HG03280 (cell line): ENCODE data around the gene CMKLR1.

Experiments
- ATAC-seq: cut with Tn5 transposase; IDR thresholded peaks from one replicate; pipeline ENCODE4 v1.9.1; 2021; ENCODE audit warnings: mild to moderate bottlenecking, moderate library complexity; ENCODE audit not compliant: unreplicated experiment

Gene CMKLR1

DNA sequence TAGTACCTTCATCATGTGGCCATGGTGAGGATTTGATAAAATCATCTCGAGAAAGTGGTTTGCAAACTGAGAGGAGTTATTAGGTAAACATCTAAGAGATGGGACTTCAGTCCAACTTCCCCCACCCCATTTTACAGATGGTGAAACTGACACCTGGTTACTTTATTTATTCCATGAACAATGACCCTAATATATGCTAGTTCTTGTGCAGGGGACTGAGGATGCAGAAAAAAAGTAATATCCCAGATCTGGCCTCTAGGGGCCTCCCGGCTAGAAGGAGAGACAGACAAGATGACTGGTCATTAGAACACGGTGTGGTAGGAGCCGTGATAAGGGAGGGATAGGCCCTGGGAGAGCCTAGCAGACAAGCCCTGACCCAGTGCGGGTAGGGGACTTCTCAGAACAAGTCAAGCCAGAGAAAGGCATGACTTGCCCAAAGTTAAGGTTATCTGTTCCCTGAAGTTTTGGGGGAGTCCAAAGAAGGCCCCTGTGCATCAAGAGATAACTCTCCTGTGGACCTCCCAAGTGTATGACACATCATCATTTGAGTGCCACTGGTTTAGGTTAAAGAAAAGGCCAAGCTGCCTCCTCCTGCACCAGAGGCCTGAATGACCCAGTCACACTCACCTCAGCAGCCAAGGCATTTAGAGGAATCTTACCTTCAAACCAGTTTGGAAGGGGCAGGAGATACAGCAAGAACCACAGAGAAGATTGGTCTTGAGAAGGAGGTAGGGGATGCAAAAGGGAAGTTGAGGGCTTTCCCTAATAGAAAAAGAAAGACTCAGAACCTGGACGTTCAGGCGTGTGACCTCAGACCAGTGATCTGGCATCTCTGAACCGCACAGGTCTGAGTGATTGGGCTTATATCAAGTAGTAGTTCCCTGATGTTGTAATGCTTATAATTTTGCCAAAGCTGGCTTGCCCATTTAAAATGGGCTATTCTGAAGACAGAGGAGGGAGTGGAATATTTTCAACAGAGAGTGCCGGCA is 1.6 kb downstream of the CMKLR1 start:
- no peak for ATAC-seq

DNA sequence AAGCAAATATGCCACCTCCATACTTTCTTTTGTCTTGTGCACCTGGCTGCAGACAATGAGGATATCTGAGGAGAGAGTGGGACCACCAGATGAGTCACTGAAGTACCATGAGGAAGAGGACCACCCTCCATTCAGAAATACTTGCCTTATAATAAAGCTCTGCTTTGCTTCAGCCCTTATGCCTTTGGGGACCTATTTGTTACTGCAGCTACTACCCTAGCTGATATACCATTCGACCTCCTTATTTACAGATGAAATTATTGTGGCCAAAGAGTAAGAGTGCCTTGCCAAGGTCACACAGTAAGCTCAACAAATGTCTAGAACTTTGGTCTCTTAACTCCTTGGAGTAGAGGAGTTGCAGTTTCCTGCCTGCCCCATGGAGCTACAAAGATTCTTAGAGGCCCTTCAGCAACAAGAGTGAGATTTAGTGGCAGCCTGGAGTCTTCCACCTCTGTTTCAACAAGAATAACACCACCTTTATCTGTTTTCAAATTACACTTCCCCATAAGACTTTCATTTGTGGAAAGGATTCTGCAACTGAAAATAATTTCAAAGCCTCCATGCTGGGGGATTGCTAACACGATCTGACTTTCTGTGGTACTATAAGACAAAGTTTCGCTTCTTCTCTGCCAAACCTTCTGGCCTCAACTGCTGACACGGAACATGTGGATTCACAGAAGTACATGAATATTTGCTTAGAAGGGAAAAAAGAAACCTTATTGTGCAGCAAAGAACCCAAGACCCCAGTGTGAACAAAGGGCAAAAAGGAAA is 3.6 kb downstream of the CMKLR1 start:
- peak; percentile 71 for ATAC-seq

DNA sequence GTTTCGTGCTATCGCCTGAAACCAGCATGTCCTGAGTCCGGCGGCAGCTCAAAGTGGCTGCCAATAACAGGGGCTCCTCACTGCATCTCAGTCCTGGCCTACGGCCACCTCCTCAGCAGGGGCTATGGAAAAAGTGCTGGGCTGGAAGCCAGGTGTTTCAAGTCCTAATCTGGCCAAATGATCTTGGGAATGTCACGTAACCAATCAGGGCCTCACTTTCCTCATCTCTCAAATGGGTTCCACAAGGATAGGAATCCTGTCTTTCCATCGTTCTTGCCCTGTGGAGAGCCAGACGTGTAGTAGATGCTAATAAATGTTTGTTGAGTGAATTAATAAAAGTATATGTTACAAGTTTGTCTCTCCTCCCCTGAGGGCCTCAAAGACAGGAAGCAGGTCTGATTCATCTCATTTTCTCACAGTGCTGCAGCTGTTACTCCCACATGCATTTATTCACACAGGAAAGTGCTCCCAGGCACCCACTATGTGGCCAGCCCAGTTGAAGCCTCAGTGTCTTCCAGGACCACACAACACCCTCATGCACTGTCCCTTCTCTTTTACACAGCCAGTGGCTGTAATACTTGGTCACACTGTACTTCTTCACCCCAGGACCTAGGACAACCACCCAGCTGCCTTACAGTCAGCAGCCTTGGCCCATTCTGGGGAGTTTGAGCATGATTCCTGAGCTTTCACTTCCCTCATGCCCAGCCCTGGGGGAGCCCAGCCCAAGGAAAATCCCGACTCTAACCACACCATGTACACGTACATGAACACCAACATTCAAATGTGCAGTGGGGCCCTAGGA is 5.0 kb downstream of the CMKLR1 start:
- peak; percentile 37 for ATAC-seq

DNA sequence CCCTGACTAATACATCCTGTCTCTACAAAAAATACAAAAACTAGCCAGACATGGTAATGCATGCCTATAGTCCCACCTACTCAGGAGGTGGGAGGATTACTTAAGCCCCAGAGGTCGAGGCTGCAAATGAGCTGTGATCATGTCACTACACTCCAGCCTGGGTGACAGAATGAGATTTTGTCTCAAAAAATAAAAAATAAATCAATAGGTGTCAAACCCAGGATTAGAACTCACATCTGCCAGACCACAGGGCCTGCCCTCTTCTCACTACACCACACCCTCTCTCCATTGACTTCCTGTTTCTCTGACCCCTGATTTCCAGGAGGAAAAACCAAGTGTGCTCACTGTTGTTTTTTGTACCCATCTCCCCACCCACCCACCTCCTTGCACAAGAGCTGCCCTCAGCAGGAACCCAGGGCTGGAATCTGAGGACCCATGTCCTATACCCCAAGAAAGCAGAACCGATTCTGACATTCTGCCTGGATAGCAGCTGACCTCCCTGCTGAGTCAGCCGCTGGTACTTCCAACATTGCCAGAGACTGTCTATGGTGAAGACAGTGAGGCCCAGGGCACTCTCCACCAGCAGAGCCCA is 6.2 kb downstream of the CMKLR1 start:
- no peak for ATAC-seq

GRCh38 chr12:108328420-108328819 is 10.7 kb downstream of the CMKLR1 start:
- ATAC-seq = no peak

GRCh38 chr12:108327621-108328344 is 11.3 kb downstream of the CMKLR1 start:
- ATAC-seq = no peak

DNA sequence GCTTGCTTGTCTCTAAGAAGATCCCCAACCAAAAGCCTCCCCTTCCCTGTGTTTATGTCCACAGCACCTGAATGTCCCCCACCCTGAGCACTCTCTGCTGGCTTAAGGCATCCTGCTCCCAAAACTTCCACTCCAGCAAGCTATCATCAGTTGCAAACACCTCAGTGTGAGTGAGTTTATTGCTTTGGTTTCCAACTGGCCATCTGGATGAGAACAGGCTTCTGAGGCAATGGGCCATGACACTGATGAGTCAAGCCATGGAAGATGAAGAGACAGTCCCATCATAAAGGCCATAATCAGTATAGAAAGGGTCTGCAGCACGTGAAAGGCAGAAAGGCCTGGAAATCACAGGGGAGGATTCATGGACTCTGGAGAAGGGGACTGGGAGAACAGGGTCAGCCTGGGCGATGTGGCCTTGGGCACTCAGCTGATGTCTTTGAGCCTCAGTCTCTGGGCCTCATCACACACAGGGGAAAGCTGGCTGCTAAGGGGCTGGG is 12.8 kb downstream of the CMKLR1 start:
- ATAC-seq = no peak

DNA sequence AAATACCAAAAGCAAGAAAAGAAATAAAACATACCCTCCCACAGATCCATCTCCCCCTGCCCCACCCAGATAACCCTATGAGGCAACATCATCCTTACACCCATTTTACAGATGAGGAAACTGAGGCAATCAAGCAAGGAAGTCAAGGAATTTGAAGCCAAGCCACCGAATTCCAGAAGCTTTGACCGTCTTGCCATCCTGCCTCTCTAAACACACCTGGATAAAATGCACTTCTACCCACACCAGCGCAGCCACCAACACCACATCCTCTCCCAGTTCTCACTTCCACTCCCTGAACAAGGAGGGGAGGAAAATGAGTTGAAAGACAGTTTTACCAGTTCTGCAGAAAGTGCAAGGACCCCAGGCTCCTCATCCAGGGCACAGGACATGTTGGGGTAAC is 13.6 kb downstream of the CMKLR1 start:
- ATAC-seq = no peak

- ATAC-seq = no peak
Observed at GRCh38 chr12:108325018-108325358, 14.1 kb downstream of the CMKLR1 start.

GRCh38 chr12:108324351-108325017 is 14.6 kb downstream of the CMKLR1 start:
- ATAC-seq = no peak

GRCh38 chr12:108323581-108323980 is 15.5 kb downstream of the CMKLR1 start:
- no peak for ATAC-seq

GRCh38 chr12:108322998-108323397 is 16.1 kb downstream of the CMKLR1 start:
- no peak for ATAC-seq

DNA sequence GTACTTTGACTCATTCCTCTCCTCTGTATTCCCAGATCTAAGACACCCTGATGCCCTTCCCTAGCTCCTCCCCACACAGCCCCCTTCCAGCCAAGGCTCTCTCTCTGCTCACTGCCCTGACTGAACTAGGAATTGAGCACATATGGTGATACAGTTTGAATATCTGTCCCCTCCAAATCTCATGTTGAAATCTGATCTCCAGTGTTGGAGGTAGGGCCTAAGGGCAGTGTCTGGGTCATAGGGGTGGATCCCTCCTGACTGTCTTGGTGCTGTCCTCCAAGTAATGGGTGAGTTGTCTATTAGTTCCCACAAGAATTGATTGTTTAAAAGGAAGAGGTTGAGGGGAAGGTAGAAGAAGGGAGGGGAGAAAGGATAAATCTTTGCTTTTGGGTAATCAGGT is 17.4 kb downstream of the CMKLR1 start:
- ATAC-seq = no peak

DNA sequence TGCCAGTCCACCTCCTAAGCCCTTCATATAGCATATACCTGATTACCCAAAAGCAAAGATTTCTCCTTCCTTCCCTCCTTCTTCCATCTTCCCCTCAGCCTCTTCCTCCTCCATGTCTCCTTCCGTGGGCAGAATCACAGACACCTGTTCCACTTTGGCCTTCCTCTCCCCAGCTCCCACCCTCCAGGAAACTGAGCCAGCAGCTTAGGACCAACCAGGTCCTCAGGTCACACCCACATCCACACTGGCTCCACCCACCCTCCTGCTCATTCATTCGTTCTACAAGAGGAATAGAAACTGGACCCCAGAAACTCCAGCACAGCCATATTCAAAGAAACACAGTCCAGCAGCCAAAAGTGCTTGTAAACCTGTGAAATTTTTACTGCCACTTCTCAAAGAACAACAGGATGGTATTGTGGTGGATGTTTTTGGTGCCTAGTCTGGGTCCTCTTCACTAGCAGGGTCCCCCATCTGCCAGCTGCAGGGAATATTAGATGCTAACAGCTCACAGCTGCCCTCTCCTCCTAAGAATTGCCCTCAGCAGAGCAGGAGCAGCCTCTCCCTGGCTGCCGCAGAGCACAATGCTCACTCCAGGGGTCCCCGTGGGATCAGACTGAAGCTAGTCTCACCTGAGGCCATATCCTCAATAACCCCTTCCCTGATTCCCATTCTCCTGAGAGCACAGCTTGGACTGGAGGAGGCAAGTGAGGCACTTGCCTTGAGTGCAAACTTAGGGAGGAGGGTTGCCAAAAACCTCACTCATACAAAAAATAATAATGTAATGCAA is 18.4 kb downstream of the CMKLR1 start:
- peak; percentile 49 for ATAC-seq

DNA sequence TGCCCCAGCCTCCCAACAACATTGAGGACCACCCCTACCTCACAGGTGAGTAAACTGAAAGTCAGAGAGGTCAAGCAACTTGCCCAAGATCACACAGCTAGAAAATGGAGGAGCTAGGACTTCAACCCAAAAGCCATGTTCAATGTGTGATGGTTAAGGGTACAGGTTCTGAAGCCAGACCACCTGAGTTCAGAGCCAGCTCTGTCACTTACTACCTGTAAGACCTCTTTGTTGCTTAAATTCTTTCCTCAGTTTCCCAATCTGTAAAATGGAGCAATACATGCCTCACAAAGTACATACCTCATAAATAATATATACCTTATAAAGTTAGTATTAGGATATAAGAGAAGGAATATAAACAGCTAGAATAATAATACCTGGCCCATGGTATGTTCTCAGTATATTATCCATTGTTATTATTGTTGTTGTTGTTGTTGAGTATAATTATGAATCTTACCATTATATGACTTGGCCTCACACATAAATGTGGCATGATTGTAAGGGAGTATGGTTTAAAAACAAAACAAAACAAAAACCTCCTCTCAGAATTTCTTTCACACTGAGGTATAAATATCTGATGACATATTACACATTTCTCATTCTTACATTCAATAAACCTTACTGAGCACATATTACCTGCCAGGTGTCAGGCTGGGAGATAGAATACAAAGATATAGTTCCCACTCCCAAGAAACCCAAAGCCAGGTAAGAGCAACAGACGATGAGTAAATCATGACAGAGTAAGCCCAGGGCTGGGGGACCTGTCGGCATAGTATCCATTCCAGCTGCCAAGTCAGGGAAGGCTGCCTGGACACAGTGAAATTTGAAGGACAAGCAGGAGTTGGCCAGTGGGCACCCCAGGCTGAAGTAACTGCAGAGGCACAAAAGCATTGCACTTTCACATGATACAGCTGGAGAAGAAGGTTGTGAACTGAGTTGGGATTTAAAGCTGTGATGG is 19.6 kb downstream of the CMKLR1 start:
- ATAC-seq = no peak

DNA sequence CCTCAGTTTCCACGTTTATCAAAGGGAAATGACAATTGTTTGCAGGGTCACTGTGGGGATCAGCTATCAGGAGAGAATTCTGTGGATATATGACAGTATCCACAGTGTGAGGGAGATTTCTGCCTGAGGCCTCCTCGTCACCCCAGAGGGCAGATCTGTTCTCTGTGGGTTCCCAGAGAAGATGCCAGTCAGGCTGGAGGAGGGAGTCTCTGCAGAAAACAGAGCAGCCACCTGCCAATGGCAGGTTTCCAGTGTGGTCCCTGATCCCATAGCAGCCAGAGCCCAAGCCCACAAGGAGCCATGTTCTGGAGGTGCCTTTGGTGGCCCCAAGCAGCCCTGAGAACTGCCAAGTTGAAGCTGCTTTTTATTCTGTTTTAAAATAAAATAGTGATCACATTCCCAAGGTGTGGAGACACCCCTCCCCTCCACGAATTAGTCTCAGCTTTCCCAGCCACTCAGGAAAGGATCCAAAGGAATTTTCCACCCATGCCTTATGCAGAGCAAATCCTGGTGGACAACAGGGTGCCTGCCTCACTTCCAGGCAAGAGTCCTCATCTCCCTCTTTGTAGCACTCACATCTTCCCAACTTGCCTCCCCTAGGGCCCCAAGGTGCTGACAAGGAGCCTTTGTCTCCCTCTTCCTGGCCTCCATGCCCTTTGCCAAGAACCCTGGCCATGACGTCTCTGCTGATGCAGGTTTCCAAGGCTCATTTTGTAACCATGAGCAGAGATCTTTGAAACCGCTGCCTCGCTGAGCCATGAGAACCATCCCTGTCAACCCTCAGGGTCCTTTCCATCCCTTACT is 20.4 kb downstream of the CMKLR1 start:
- ATAC-seq = no peak
